Measurements from ENCODE around the gene REV1. TPM values are rescaled to one million over a fixed set of nuclear protein-coding genes. Genes with fewer than 3 reads are reported as not detected.
"Not testable (repeated sequence)": the region's sequence is repeated elsewhere in the genome, so short reads cannot be mapped to it uniquely, and the experiment has no call there.

Gene REV1
- total RNA-seq, 1 experiment from 2014 or later, result 49.0 TPM

GRCh38 chr2:99480390-99480789 lies 9.4 kb downstream of the REV1 start:
- intact Hi-C loops (cut with micrococcal nuclease; ENCODE audit: unreplicated experiment), result no loop called here
- Mint-ChIP-seq H3K27me3 (ENCODE audit: unreplicated experiment) (no peaks in the 10 kb centered on the region), H3K4me3 (ENCODE audit: low read depth, unreplicated experiment) (no peak overlapping the region), H3K36me3 (ENCODE audit: insufficient read depth, unreplicated experiment) (peaks cover 5% of the 10 kb centered on the region), H3K9me3 (ENCODE audit: low read depth, unreplicated experiment) (no peaks in the 10 kb centered on the region), H3K4me1 (ENCODE audit: low read depth, unreplicated experiment) (peaks cover 12% of the 10 kb centered on the region), H3K27ac (ENCODE audit: unreplicated experiment) (no peak overlapping the region)
- TF ChIP-seq CTCF (IDR thresholded peaks at IDR 0.05; ENCODE audit: unreplicated experiment), result no peak
- DNase-seq, result no peak
- CTCF ChIA-PET, result no interaction called here
- no TSS peak for BruUV-seq (replicated peaks)

DNA sequence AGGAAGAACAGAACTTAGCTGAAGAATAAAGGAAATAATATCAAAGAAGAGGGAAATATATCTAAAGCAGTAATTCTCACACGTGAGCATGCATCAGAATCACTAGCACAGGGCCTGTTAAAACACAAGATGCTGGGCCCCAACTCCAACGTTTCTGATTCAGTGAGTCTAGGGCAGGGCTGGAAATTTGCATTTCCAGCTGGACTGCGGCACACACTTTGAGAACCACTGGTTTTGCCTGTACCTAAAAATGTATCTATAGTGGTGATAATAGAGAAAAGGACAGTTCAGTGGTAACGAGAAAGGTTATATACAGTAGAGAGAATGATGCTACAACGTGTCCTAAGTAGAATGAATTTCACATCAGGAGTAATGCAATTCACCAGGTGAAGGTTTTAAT lies 11.2 kb downstream of the REV1 start:
- no peak overlapping the region for H3K4me3 Mint-ChIP-seq (ENCODE audit: low read depth, unreplicated experiment)
- no peak for TF ChIP-seq CTCF (IDR thresholded peaks at IDR 0.05; ENCODE audit: unreplicated experiment)
- no peak for DNase-seq
- no TSS peak for BruUV-seq (replicated peaks)
- peaks cover 5% of the 10 kb centered on the region for H3K36me3 Mint-ChIP-seq (ENCODE audit: insufficient read depth, unreplicated experiment)
- intact Hi-C loops (cut with micrococcal nuclease; ENCODE audit: unreplicated experiment), result no loop called here
- H3K27me3 Mint-ChIP-seq (ENCODE audit: unreplicated experiment), result no peaks in the 10 kb centered on the region
- CTCF ChIA-PET, result no interaction called here
- no peaks in the 10 kb centered on the region for H3K9me3 Mint-ChIP-seq (ENCODE audit: low read depth, unreplicated experiment)
- H3K27ac Mint-ChIP-seq (ENCODE audit: unreplicated experiment), result no peak overlapping the region
- H3K4me1 Mint-ChIP-seq (ENCODE audit: low read depth, unreplicated experiment), result peaks cover 26% of the 10 kb centered on the region

- H3K27ac Mint-ChIP-seq (ENCODE audit: unreplicated experiment), result no peak overlapping the region
- CTCF ChIA-PET, result no interaction called here
- TF ChIP-seq CTCF (IDR thresholded peaks at IDR 0.05; ENCODE audit: unreplicated experiment), result no peak
- intact Hi-C loops (cut with micrococcal nuclease; ENCODE audit: unreplicated experiment), result no loop called here
- DNase-seq, result no peak
- peaks cover 31% of the 10 kb centered on the region for H3K4me1 Mint-ChIP-seq (ENCODE audit: low read depth, unreplicated experiment)
- no peaks in the 10 kb centered on the region for H3K9me3 Mint-ChIP-seq (ENCODE audit: low read depth, unreplicated experiment)
- no TSS peak for BruUV-seq (replicated peaks)
- H3K4me3 Mint-ChIP-seq (ENCODE audit: low read depth, unreplicated experiment), result no peak overlapping the region
- no peaks in the 10 kb centered on the region for H3K27me3 Mint-ChIP-seq (ENCODE audit: unreplicated experiment)
- H3K36me3 Mint-ChIP-seq (ENCODE audit: insufficient read depth, unreplicated experiment), result no peaks in the 10 kb centered on the region
Measured at GRCh38 chr2:99477054-99477453, 12.8 kb downstream of the REV1 start.

- no peak overlapping the region for H3K4me3 Mint-ChIP-seq (ENCODE audit: low read depth, unreplicated experiment)
- peaks cover 34% of the 10 kb centered on the region for H3K4me1 Mint-ChIP-seq (ENCODE audit: low read depth, unreplicated experiment)
- no peaks in the 10 kb centered on the region for H3K36me3 Mint-ChIP-seq (ENCODE audit: insufficient read depth, unreplicated experiment)
- H3K27me3 Mint-ChIP-seq (ENCODE audit: unreplicated experiment), result no peaks in the 10 kb centered on the region
- CTCF ChIA-PET, result no interaction called here
- intact Hi-C loops (cut with micrococcal nuclease; ENCODE audit: unreplicated experiment), result no loop called here
- DNase-seq, result no peak
- H3K9me3 Mint-ChIP-seq (ENCODE audit: low read depth, unreplicated experiment), result peaks cover under 1% of the 10 kb centered on the region
- H3K27ac Mint-ChIP-seq (ENCODE audit: unreplicated experiment), result no peak overlapping the region
- BruUV-seq (replicated peaks), result no TSS peak
- no peak for TF ChIP-seq CTCF (IDR thresholded peaks at IDR 0.05; ENCODE audit: unreplicated experiment)
Measured at GRCh38 chr2:99476629-99477028, 13.2 kb downstream of the REV1 start.

DNA sequence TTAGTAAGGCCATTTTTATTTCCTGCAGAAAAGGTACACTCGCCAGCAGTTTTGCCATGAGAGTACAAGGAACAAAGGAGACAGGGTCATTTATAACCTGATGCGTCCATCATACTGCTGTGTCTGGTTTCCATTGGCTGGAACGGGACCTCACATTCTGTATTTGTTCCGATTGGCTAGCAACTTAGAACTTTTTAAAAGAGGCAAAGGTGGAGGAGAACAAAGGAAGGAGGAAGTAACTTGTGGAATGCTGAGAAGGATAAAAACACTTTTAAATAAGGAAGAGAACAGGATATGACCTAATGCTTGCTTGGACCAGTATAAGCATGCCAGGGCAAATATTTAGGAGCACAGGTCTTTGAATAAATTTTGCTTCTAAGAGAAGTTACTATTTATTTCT lies 14.7 kb downstream of the REV1 start:
- H3K36me3 Mint-ChIP-seq (ENCODE audit: insufficient read depth, unreplicated experiment); intact Hi-C loops (cut with micrococcal nuclease; ENCODE audit: unreplicated experiment); BruUV-seq (replicated peaks); H3K27me3 Mint-ChIP-seq (ENCODE audit: unreplicated experiment); H3K4me3 Mint-ChIP-seq (ENCODE audit: low read depth, unreplicated experiment); CTCF ChIA-PET; H3K9me3 Mint-ChIP-seq (ENCODE audit: low read depth, unreplicated experiment); DNase-seq: not testable (repeated sequence)
- H3K4me1 Mint-ChIP-seq (ENCODE audit: low read depth, unreplicated experiment), result peaks cover 34% of the 10 kb centered on the region
- H3K27ac Mint-ChIP-seq (ENCODE audit: unreplicated experiment), result peak overlapping the region; percentile 16

All from Calu3 (cell line).